Posterior vena cava (tissue), 2 donors: ENCODE measurements around the gene LILRB3. TPM values are rescaled to one million over a fixed set of nuclear protein-coding genes. Genes with fewer than 3 reads are reported as not detected.
A peak's percentile ranks its signal among the peaks of the same experiment; 100 is the strongest.
"Not testable (repeated sequence)": the region's sequence is repeated elsewhere in the genome, so short reads cannot be mapped to it uniquely, and the experiment has no call there.

Experiments
- DNase-seq: peaks from one replicate; pipeline ENCODE4 v3.0.0-alpha.2; 2020; ENCODE audit warnings: low spot score
- intact Hi-C, 2 donors: fragments of 100-400 bp; cut with DNase I; formaldehyde crosslinking; loops; one replicate each; pipeline versions ENCODE4 v1.14.1 to v1.14.2; 2022 to 2023
- total RNA-seq, 2 donors: library from RNA; stranded (reverse); fragmentation: NEBNext Ultra II Directional; extraction: Animal tissue kit (Norgen Biotek cat#: 25700); gene quantifications; one replicate each; pipeline ENCODE4 v1.2.1, GENCODE V29; 2021
- donor health status: DM: yes; HTN: yes; CAD: no.
- donor health status: DM: yes; HTN: yes; CAD: no.

LILRB3 gene
- total RNA-seq, 2 donors from 2014 or later: 14.6 to 25.5 TPM

DNA sequence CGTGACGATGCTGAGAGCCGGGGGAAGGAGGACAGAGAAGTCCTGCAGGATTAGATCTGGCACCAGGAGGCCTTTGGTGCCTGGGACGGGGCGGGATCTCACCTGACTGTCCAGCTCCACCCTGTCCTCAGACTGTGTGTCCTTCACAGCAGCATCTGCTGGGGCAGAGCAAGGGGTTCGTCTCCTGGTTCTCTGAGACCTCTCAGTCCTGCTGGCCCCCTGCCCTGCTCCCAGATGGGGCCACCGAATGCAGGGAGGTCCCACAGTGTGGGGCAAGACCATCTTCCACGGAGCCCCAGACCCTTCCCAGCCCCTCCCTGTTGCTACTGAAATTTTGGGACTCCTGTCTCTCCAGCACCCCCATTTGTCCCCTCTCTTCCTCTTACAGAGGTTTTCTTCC lies 4.5 kb downstream of the LILRB3 start:
- no peak for DNase-seq
- intact Hi-C loops: no loop called here

DNA sequence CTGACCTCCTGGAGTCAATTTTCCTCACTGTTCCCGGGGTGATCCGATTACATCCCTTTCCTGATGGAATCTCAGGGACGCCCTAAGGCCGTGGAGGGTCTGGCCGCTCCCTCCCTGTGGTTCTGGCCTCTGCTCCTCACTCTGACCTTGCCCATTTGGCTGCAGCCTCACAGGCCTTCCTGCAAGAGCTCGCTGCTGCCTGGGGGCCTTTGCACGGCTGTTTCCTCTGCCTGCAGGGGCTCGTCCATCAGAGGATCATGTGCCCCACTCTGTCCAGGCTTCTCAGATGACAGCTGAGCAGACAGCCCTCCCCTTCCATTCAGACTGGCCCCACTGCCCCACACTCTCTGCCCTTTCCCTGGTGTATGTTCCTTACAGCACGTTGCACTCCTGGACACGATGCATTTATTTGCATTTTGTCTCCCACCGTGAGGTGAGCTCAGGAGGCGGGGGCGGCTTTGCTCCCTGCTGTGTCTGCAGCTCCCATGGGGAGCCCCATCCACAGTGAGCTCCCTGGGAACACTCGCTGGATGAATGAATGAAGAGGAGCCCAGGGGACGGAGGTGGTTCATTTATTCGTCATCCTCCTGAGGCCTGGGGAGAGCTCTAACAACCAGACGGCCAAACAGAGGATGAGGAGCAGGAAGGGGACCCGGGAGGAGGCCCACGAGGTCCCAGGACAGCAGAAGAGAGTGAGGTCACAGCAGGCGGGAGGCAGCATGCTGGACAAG lies 5.1 kb downstream of the LILRB3 start:
- intact Hi-C loops: not testable (repeated sequence)
- DNase-seq: peak; percentile 76

DNA sequence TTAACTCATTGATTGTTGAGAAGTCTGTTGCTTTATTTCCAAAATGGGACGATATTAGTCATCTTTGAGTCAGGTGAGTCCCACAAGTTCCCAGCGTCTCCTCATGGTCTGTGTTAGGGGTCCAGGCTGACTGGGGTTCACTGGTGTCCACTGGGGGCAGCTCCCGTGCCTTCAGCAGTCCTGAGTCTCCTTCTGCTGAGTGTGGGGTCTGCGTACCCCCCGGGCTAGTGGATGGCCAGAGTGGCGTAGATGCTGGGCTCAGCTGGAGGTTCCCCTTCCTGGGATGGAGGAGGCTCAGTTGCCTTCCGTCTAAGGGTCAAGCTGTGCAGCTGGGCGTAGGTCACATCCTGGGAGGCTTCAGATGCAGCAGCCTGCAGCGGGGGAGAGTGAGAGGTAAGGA lies 5.9 kb downstream of the LILRB3 start:
- intact Hi-C loops: no loop called here
- peak; percentile 71 for DNase-seq

DNA sequence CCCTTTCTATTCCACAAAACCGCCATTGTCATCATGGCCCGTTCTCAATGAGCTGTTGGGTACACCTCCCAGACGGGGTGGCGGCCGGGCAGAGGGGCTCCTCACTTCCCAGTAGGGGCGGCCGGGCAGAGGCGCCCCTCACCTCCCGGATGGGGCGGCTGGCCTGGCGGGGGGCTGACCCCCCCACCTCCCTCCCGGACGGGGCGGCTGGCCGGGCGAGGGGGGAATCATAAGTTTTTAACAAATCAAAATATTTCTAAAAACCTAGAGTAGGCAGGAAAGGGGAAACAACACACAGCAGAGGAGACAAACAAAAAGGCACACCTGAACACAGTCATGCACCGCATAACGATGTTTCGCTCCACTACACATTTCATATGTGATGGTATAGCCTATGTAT lies 8.1 kb downstream of the LILRB3 start:
- DNase-seq: peak; percentile 41
- intact Hi-C loops: not testable (repeated sequence)

DNA sequence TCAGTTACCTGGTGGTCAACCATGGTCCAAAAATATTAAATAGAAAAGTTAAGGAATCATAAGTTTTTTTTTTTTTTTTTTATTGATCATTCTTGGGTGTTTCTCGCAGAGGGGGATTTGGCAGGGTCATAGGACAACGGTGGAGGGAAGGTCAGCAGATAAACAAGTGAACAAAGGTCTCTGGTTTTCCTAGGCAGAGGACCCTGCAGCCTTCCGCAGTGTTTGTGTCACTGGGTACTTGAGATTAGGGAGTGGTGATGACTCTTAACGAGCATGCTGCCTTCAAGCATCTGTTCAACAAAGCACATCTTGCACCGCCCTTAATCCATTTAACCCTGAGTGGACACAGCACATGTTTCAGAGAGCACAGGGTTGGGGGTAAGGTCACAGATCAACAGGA lies 8.6 kb downstream of the LILRB3 start:
- intact Hi-C loops, DNase-seq: not testable (repeated sequence)

DNA sequence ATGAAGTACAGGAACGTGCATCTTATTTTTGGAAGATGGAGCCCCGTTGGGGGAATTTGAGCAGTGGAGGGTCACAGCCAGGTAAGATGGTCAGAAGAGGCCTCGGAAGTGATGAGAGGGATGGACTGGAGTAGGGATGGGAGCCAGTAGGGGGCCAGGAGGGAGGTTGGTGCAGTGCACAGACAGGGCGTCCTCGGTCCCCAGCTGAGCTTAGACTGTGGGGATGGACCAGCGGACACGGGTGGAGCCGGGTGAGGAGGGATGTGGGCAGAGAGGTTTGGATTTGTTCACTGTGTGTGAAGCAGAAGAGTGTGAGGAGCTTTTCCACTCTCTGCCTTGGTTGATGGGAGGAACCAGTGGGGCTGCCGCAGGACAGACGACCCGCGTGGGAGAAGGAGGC lies 11.6 kb downstream of the LILRB3 start:
- intact Hi-C loops: no loop called here
- peak; percentile 50 for DNase-seq

DNA sequence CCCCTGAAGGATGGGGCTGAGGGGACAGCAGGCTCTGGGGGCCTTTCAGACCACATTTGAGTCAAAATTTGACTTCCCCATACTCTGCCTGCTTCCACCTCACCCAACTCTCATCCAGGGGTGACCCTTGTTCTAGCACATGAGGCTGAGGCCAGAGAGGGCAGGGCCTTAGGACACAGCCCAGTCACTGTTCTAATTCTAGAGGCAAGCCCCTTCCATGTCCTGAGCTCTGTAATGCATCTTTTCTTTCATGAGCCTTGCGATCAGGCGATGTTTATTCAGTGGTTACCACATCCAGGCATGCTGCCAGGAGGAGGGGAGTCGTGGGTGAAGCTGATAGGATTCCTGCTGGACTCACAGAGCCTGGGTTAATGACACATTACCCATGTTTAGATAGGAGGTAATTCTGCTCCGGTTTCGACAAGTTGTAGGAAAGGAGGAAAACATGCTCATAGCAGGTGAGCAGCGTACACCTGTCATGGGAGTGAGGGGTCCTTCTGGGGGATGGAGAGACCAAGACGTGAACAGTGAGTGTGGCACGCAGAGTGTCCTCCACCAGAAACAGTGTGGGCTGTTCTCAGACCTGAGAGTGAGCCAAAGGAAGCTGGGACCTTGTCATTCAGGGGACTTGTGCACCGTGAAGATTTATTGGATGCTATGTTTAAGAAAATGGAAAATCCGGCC lies 12.9 kb downstream of the LILRB3 start:
- intact Hi-C loops: no loop called here
- DNase-seq: peak; percentile 95

DNA sequence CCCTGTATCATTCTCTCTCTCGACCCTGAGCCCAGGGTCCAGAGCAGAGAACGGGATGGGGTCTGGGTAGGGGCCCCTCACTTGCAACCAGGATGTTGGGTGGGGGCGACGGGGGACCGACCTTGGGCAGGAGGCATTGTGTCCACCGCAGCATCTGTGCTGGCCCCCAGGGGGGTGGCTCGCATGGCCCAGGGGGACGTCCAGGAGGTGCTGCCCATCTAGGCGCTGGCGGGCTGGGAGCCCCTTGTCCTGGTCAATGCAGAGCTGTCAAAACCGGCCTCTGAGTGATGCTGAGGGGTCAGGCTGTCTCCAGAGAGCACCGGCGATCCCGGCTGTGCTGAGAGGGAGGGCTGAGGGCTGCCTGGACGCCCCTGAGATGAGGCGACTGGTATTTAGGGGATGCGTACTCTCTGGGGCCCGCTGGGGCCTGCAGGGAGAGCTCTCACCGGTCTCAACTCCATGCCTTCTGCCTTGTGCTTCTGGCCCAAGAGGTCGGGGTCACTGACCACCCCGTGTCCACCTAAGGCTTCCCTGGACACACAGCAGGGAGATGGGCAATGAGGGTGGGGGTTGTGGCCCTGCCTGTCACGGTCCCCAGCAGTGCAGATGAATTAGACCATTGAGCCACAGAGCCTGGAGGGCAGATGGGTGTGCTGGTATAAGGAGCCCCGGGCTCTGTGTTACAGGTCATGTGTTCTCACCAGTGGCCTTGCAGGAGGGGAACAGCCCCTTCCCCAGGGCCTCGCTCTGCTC lies 13.6 kb downstream of the LILRB3 start:
- intact Hi-C loops: no loop called here
- peak; percentile 82 for DNase-seq

DNA sequence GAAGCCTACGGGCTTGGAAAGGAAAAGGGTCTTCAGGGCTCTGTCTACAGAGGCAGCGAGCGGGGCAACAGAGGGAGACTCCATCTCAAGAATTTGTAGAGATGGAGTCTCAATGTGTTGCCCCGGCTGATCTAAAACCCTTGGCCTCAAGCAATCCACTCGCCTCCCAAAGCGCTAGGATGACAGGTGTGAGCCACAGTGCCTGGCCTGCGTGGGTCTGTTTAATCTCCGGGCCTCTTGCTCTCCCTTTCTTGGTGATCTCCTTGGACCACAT lies 14.1 kb downstream of the LILRB3 start:
- intact Hi-C loops: no loop called here
- no peak for DNase-seq

DNA sequence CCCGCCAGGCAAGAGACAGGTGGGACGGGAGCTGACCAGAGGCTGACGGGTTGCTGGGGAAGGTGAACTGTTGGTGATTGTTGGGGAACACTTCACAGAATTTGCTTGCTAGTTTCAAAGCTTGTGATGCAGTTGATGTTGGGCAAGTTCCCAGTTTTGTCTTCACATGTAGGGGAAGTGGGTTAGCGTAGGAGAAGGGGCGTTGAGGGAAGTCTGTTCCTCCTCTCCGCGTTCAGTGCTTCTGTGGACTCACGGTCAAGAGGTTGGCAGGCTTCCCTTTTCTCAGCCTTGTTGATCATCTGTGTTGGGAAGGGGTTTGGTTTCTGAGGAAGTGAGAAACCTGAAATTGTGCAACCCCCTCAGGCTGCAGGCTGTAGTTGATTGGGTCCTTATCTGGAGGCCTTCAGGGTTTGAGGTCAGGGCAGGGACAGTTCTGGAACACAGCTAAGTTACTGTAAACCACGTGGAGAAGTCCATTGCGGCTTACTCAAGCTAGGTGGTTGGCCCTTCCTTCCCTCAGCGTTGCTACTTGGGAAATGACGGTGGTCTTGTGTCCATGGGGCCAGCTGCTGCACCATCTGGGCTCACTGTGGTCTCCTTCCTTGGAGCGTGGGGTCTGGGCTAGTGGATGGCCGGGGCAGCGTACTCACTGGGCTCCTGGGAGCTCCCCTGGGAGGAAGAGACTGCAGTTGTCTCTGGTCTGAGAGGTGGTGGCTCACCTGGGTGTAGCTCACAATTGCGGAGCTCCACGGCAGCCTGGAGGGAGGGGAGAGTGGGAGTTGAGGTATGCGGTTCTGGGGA lies 14.6 kb downstream of the LILRB3 start:
- intact Hi-C loops: loop anchor here in 1 of 2 donors (2.0 kb wide), 1 partner anchor 35 kb away; the partner anchor contains the start of gene TMC4
- peak; percentile 89 for DNase-seq

DNA sequence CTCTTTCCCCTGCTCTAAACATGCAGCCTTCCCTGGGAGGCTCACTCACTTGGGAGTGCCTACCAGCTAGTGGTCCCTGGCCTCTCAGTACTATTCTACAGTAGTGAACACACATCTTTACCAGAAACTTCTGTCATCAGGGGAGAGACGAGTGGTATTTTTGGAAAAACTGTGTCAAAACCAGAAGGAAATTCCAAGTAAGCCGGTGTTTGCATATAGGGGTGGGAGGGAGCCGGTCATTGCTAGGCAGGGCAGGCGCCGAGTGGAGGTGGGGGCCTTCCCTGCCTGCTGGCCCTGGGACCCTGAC lies 15.2 kb downstream of the LILRB3 start:
- no peak for DNase-seq
- intact Hi-C loops: loop anchor here in 1 of 2 donors (2.0 kb wide), 1 partner anchor 35 kb away; the partner anchor contains the start of gene TMC4

DNA sequence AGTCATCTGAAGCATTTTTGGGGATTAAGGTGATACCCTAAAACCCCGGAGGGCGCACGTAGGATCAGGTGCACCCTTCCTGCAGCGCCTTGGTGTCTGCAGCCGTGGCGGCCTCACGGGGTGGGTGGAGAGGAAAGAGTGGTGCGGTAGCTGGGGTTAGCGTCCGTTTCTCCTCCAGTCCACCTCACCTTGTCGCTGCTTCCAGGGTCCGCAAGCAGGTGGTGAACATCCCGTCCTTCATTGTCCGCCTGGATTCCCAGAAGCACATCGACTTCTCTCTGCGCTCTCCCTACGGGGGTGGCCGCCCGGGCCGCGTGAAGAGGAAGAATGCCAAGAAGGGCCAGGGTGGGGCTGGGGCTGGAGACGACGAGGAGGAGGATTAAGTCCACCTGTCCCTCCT lies 15.6 kb downstream of the LILRB3 start:
- peak; percentile 86 for DNase-seq

DNA sequence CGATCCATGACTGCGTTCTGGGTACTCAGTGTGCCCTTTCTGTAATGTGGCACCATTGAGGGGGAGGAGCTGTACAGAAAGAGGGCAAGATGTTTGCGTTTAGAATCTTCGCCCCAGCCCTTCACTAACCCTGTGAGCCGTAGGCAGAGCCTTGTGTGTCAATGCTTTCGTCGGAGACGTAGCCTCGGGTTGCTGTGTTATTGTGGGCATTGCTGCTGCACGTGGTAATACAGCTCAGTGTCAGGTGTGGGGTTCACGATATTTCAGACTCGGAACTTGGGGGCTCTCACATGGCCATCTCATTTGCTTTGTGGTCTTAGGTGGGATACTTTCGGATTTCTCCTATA lies 16.0 kb downstream of the LILRB3 start:
- no peak for DNase-seq
- intact Hi-C loops: loop anchor here in 1 of 2 donors (2.0 kb wide), 1 partner anchor 34 kb away; the partner anchor contains the start of gene TMC4

More for the DNA sequence above, 15.6 kb downstream of the LILRB3 start:
- intact Hi-C loops: loop anchor here in 1 of 2 donors (2.0 kb wide), 1 partner anchor 34 kb away; the partner anchor contains the start of gene TMC4

DNA sequence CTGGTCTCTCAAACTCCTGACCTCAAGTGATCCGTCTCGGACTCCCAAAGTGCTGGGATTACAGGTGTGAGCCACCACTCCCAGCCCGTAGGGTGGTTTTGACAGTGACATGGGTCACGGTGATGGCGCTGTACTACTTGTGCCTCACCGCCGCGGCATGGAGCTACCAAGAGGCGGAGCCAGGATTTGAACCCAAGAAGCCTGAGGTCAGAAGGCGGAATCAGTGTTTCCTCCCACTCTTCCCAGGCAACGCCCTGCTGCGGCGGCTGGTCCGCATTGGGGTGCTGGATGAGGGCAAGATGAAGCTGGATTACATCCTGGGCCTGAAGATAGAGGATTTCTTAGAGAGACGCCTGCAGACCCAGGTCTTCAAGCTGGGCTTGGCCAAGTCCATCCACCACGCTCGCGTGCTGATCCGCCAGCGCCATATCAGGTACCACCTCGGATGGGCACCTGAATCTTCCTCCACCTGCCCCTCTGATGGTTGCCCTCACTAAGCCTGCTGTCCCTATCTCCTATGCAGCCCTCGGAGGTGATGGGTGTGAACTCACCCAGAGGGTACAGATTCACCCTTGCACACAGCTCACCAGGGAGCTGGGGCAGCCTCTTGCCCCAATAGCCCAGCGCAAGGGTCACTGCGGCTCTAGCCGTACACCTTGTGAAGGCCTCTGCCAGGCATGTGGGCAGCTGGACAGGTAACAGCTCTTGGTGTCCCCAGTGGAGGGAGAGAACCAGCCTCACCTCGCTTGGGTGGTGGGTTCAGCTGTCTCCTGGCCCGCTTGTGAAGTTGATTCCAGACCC lies 16.6 kb downstream of the LILRB3 start:
- intact Hi-C loops: loop anchor here in 1 of 2 donors (2.0 kb wide), 1 partner anchor 33 kb away; the partner anchor contains the start of gene TMC4
- DNase-seq: peak; percentile 81

DNA sequence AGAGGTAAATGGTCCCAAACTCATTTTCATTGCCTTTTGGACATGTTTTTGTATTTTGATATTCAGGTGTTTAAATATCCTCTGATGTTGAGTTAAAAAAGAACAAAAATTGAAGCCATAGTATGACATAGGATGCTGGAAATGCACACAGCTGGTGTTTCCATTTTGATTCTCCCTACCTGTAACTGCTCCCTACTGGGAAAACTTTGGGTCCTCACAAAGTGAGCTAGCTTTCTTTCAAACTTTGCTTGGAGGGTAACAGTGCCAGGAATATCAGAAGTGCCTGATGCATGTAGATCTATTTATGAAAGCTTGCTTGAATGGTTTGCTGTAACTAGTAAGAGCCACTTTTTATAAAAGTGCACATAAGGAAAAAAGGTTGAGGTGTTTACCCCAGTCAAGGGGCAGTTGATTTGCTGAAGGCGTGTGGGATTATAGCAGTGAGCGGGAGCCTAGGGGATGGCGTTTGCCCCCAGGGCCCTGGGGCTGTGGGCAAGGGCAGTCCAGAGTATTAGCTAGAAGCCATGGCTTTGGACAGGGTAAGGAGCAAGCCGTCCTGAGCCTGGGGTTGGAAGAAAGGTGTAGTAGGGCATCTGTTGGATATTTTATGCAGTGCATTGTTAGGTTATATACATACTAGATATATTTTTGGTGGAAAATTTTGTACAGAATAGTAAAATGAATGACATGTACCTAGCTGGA lies 17.9 kb downstream of the LILRB3 start:
- intact Hi-C loops: no loop called here
- peak; percentile 36 for DNase-seq

DNA sequence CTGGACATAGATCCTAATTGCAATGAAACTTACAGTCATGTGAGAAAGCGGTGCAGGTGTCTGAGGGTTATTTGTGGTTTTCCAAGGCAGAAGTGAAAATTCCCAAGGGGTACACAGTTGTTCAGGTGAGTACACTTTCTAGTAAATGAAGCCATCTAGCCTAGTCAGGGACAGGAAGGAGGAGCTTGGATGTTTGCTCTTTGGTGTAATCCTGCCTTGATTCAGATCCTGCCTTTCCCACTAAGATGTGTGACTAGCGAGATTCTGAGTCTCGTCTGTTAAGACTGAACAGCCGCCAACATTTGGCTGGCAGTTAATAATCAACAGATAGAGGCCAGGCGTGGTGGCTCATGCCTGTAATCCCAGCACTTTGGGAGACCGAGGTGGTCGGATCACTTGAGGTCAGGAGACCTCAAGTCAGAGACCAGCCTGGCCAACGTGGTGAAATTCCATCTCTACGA lies 19.6 kb downstream of the LILRB3 start:
- DNase-seq: peak; percentile 55
- intact Hi-C loops: no loop called here

DNA sequence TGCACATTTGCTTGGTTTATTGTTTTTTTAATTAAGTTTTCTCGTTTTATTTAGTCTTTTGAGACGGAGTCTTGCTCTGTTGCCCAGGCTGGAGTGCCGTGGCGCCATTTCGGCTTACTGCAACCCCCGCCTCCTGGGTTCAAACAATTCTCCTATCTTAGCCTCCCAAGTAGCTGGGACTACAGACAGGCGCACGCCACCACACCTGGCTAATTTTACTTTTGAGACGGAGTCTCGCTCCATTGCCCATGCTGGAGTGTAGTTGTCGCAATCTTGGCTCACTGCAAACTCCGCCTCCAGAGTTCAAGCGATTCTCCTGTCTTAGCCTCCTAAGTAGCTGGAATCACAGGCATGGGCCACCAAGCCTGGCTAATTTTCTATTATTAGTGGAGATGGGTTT lies 20.8 kb downstream of the LILRB3 start:
- peak; percentile 38 for DNase-seq
- intact Hi-C loops: no loop called here

DNA sequence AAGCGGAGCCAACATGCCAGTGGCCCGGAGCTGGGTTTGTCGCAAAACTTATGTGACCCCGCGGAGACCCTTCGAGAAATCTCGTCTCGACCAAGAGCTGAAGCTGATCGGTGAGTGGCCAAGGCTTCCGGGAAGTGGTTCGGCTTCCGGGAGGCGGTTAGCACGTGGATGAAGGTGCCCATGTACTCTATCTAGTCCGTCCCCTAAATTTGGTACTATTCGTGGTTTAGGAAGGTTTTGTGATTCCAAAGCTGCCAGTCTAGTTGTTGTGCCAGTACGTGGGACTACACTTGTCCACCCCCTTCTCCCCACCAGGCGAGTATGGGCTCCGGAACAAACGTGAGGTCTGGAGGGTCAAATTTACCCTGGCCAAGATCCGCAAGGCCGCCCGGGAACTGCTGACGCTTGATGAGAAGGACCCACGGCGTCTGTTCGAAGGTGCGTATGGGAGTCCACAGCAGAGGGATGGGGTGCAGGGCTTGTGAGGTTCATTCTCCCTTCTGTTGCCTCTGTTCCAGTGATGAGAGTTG lies 21.6 kb downstream of the LILRB3 start:
- DNase-seq: no peak
- intact Hi-C loops: no loop called here
